MV-4-11 (cell line): ENCODE measurements around the gene TCTA.
A peak's percentile ranks its signal among the peaks of the same experiment; 100 is the strongest.

Experiments used
- DNase-seq: peaks from one replicate; lab custom pipeline; 2025; lab: John Stamatoyannopoulos, UW

Gene TCTA

DNA sequence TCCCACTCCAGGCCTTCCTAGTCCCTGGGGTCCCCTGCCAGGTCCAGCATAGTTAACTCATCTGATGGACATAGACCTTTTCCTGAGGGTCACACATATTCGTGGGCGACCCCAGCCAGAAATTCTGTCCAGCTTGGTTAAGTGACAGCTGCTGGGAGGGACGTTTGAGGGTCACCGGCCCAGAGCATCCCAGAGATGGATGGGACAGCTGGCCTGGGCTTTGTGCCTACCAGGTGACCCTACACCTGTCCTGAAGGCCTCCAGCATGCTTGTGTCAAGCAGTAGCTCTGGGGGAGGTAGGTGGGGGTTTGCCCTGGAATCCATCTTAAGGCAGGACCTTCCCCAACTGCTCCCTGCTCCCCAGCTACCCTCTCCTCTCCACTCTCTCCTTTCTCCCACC is 48.7 kb downstream of the TCTA start:
- DNase-seq, result no peak

DNA sequence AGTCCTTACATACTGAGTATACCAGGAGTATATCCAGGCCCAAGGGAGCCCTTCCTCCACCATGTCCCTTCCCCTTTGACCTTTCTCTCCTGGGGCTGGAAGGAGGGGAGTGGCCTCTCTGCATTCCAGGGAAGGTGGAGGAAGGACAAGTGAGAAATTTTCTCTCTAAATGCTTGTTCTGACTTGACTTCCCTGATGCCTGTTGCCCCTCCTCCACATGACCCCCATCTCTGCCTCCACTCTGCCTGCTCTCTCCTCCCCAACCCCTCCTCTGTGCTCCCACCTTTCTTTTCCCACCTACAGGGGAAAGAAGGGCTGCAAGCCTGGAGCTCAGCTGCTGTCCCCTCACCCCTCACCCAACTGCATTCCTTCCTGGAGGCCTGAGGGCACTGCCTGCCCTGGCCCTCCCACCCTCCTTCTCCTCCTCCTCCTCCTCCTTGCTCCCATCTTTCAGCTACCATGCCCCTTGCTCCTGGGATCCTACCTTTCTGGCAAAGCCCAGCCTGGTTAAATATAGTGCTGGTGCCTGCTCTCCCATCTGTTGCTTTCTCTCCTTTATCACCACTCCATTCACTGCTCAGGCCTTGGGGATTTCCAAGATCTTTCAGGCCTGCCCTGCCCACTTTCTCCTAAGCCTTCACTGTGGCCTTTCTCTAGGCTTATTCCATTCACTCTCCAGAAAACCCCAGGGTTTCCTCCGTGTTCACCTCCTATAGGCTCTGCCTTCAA is 49.4 kb downstream of the TCTA start:
- DNase-seq, result no peak

DNA sequence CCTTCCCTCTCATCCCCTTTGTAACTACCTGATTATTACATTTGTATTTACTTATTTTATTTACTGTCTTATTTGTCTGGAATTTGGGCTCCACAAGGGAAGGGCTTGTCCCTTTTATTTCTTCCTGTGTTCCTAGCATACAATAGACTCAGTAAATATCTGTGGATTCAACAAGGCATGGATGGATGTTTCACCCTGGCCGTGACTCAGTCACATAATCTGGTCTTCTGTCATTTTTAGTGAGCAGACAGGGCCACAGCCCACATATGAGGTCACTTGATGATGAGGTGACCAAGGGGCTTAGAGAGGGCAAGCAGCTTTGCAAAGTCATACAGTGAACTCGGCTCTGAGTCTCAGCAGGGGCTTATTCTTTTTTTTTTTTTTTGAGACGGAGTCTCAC is 50.0 kb downstream of the TCTA start:
- DNase-seq, result no peak

DNA sequence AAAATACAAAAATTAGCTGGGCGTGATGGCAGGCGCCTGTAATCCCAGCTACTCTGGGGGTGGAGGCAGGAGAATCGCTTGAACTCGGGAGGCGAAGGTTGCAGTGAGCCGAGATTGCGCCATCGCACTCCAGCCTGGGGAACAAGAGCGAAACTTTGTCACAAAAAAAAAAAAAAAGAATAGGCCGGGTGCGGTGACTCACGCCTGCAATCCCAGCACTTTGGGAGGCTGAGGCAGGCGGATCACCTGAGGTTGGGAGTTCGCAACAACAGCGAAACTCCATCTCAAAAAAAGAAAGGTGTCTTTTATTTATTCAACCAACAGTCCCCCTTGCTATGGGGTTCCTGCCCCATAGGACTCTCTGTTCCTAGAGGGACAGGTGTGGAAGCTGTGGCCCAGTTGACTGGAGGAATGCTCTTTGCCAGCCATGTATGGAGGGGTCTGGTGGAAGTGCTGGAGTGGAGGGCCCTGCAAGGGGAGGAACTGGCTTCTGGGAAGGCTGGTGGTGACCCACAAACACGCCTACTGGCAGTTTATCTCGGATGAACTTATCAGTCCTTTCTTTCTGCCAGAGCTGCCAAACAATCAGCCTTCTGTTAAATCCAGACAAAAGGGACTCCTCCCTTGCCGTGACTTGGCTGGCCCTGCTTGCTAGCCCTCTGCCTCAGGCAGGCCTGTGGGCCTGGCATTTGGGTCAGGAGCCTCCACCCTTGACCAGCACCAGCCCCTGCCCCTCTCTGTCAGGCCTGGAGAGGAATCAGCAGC is 53.2 kb downstream of the TCTA start:
- DNase-seq, result peak; percentile 68
